GM18508 (cell line): ENCODE data around the gene LPCAT2.

Experiments
- ATAC-seq: cut with Tn5 transposase; IDR thresholded peaks from one replicate; pipeline ENCODE4 v1.9.1; 2021; ENCODE audit warnings: moderate number of reproducible peaks; ENCODE audit not compliant: insufficient read depth, unreplicated experiment

LPCAT2 gene

GRCh38 chr16:55540221-55540620, 31.3 kb downstream of the LPCAT2 start:
- ATAC-seq = no peak

DNA sequence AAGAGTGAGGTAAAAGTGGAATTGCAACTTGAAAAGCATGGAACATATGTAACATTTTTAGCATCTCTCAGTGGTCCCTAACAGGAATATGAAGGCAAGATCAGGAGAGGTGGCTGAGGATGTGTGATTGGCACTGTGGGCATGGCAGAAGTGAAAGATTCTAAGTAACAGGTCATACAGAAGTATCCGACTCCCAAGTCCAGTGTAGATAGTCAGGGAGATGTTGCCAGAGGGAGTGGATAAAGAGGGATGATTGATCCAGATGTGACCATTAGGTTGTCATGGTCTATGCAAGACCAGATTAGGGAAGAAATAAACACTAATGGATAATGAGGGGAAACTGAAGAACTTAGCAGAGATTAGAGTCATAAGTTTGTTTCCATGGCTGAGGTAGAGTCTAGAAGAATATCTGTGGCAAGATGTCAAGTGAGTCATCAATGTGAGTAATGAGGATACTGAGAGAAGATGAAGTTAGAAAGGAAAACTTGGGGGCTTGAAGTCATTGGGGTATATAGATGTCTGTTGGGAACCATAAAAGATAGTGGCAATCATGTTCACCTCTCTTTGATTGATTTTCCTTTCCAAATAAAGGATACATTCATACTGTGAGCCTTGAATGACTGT, 33.7 kb downstream of the LPCAT2 start:
- ATAC-seq = no peak

GRCh38 chr16:55543472-55543871, 34.6 kb downstream of the LPCAT2 start:
- ATAC-seq = no peak

GRCh38 chr16:55552621-55553020, 43.7 kb downstream of the LPCAT2 start:
- ATAC-seq = no peak

DNA sequence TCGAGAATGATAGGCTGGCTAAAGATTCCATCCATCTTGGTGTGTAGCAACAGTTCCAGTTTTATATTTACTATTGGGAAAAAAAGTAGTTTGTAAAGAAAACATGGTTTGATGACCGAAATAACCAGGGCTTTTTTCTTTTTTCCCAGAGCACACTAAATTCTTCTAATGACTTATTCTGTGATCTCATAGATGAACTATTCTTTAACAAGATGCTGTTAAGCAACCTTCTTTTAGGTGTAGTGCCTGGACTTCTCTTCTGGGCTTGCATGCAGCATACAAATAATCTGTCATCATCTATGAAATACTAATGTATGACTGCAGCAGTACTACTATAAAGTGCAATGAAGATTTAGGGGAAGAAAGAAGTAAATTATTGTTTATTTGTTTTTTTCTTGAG, 46.6 kb downstream of the LPCAT2 start:
- no peak for ATAC-seq

GRCh38 chr16:55557186-55557585, 48.3 kb downstream of the LPCAT2 start:
- no peak for ATAC-seq

- ATAC-seq = no peak
Observed at GRCh38 chr16:55559233-55559632, 50.4 kb downstream of the LPCAT2 start.

- ATAC-seq = no peak
Observed at GRCh38 chr16:55559933-55560516, 51.2 kb downstream of the LPCAT2 start.

DNA sequence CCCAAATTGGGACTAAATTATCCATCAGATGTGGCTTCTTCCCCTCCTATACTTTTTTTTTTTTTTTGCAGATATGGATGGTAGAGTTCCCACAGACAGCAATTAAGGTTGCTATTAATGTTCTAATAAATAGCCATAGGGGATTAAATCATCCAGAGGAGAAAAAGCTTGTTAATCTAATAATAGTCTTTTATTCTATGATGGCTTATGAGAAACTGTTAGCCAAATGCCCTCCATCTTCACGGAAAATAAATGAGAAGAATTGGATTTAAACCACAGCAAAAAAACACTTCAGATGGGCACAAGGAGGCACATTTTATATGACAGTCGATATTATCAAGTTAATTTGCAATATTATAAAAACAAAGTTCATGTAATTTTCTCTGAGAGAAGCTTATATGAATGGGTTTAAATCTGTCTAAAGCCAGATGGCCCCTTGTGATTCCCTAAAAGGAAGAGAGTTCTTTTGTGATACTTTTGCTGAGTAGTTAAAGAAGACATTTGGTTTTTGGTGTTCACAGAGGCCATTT, 52.5 kb downstream of the LPCAT2 start:
- ATAC-seq = no peak

- ATAC-seq = no peak
Observed at GRCh38 chr16:55562936-55563335, 54.1 kb downstream of the LPCAT2 start.

DNA sequence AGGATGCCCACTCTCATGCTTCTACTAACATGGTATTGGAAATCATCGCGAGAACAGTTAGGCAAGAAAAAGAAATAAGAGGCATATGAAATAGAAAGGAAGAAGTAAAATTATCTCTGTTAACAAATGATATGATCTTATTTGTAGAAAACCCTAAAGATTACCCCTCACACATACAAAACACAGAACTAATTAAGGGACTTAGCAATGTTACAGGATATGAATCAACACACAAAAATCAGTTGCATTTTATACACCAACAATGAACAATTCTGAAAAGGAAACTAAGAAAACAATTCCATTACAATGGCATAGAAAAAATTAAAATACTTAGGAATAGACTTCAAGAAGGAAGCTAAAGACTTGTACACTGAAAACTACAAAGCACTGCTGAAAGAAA, 54.9 kb downstream of the LPCAT2 start:
- ATAC-seq = no peak

- ATAC-seq = no peak
Observed at GRCh38 chr16:55565086-55565485, 56.2 kb downstream of the LPCAT2 start.

- no peak for ATAC-seq
Observed at GRCh38 chr16:55566432-55567175, 57.7 kb downstream of the LPCAT2 start, which contains the start of gene CAPNS2. Gene CAPNS2 (plus strand): TSS chr16:55566684. CDS start chr16:55566757, 73 bp downstream.

DNA sequence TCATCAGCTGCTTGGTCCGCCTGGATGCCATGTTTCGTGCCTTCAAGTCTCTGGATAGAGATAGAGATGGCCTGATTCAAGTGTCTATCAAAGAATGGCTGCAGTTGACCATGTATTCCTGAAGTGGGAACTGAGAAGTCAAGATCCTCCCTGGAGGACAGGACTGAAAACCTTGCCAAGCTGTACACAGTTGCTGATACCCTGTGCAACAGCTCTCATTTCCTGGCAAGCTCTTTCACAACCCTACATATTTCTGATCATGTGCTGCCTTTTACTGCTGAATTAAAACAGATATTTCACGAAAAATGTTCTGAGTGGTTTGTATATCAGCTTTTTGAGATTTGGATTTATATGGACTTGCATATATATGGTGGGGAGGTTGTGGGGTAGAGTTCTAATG, 58.5 kb downstream of the LPCAT2 start:
- no peak for ATAC-seq

DNA sequence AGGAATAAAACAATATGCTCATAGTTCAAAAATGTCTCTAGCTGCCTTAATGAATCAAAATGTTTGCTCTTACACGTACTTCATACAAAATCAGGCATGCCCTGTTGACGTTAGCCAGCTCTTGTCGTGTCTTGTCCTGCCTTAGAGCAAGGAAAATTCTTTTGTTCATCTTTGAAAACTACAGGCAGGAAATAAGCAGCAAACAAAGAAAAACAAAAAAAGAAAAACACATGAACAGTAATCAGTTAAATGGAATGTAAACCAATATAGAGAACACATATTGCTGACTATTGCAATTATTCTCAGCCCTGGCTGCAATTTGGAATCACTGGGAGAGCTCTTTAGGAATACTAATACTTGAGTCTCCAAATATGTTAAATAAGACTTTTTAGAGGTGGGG, 59.3 kb downstream of the LPCAT2 start:
- no peak for ATAC-seq

DNA sequence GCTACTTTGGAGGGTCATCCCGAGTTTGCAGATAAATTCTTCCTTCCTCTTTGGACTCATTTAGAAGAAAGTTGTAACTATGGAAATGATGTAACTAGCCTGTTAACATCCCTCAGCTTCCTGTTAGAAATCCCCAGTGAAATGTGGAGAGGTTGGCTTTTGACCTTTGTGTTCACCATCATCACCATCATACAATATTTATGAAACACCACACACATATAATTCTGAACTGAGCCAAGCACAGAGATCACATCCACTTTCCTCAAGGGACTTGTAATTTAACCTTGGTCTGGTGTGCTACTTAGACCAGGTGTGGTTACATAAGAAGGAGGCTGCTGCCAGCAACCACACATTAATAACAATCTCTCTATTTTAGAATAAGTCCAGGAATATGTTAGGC, 60.2 kb downstream of the LPCAT2 start:
- no peak for ATAC-seq

GRCh38 chr16:55570159-55570558, 61.3 kb downstream of the LPCAT2 start:
- ATAC-seq = no peak

DNA sequence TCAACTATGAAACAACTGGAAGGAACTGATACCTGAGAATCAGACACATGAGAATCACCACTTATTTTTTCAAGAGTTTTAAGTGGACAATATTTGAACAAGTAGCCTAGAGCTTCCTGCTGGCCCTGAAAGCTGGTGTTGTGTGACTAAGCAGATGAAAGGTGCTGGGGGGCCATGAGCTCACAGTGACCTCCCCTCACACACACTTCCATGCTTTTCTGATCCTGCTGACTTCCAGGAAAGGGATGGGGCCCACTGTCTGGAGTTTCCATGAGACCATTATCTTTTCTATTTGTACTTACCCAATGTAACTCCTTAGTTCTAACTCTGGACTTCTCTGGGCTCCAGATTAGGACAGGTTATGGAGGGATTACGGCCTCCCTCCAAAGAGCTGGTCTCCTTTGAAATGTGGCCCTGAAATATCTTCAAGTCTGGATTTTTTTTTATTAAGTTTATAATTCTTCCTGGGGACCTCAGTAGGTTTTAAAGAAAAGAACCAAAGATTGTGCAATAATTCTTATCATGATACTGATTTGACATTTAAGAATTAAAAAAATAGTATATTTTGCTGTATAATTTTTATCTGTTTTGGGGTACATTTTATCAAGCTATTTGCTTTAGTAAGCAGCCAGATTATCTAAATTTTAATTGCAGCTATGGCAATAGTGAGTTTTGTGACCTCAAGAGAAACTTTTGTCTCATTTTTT, 62.5 kb downstream of the LPCAT2 start:
- ATAC-seq = no peak

GRCh38 chr16:55572439-55572838, 63.6 kb downstream of the LPCAT2 start:
- no peak for ATAC-seq

DNA sequence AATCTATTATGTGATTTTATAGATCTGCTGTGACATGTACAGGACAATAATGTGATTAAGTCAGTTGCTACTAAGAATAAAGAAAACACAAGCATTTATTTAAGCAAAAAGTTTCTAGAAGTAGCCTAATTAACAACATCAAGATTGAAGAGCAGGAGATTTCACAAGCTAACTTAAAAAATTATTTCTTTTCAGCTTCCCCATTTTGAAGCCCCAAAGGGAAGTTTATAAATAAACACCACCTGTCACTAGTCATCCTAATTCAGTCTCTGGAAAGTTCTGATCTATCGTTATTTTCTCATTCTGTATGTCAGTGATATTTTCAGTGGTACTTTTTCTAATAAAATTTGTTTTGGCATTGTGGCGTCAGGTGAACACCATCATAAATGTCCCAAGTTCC, 65.9 kb downstream of the LPCAT2 start:
- ATAC-seq = no peak

DNA sequence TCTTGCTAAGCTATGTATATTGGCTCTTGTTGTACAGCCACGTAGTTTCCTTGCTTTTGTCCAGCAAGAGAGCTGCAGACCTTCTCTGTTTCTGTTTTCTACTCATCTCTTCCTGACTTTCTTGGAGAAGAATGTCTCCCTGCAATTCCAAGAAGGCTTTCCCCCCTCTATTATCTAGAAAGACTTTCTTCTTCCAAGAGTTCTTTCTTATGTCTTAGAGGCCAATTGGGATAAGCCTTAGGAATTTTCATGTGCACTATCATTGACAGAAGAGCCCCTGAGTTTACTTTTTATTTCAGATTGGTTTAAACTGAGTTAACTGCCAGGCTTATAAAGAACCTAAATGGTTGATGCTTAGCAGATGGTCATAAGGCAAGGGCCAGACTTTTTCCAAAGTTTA, 66.6 kb downstream of the LPCAT2 start:
- no peak for ATAC-seq
